IPS-NIHi7 (cell line): ENCODE data around the gene H6PD.

Source experiments
- DNase-seq: peaks from one replicate; pipeline ENCODE4 v3.0.0; 2012; ENCODE audit warnings: mixed read lengths; ENCODE audit errors: extremely low spot score

The H6PD gene

GRCh38 chr1:9240914-9241820, 6.6 kb downstream of the H6PD start:
- DNase-seq: no peak

GRCh38 chr1:9241891-9242290, 7.3 kb downstream of the H6PD start:
- no peak for DNase-seq

- DNase-seq: no peak
These were observed 7.9 kb downstream of the H6PD start for GRCh38 chr1:9242338-9242969.

- DNase-seq: no peak
These were observed 8.6 kb downstream of the H6PD start for GRCh38 chr1:9243066-9243739.

GRCh38 chr1:9244501-9245229, 10.1 kb downstream of the H6PD start:
- DNase-seq: no peak

- no peak for DNase-seq
These were observed 10.7 kb downstream of the H6PD start for GRCh38 chr1:9245230-9245619.

GRCh38 chr1:9245661-9246060, 11.1 kb downstream of the H6PD start:
- no peak for DNase-seq

- DNase-seq: no peak
These were observed 11.6 kb downstream of the H6PD start for GRCh38 chr1:9246215-9246614.

- DNase-seq: no peak
These were observed 12.5 kb downstream of the H6PD start for GRCh38 chr1:9246841-9247785.

GRCh38 chr1:9247894-9248293, 13.3 kb downstream of the H6PD start:
- DNase-seq: no peak

- DNase-seq: no peak
These were observed 14.0 kb downstream of the H6PD start for GRCh38 chr1:9248341-9249262.

GRCh38 chr1:9249263-9249533, 14.6 kb downstream of the H6PD start:
- DNase-seq: no peak

- peak; percentile 86 for DNase-seq
These were observed 15.2 kb downstream of the H6PD start for GRCh38 chr1:9249534-9250410.

GRCh38 chr1:9250411-9251381, 16.1 kb downstream of the H6PD start:
- no peak for DNase-seq

- DNase-seq: no peak
These were observed 16.9 kb downstream of the H6PD start for GRCh38 chr1:9251501-9251900.

- DNase-seq: no peak
These were observed 18.4 kb downstream of the H6PD start for GRCh38 chr1:9253004-9253403.

- no peak for DNase-seq
These were observed 19.0 kb downstream of the H6PD start for GRCh38 chr1:9253453-9254105.
